Mesendoderm (in vitro differentiated cells): Measurements from ENCODE around the gene NAA30. TPM values are rescaled to one million over a fixed set of nuclear protein-coding genes. Genes with fewer than 3 reads are reported as not detected.
"Not testable (repeated sequence)": the region's sequence is repeated elsewhere in the genome, so short reads cannot be mapped to it uniquely, and the experiment has no call there.

Source experiments
- DNase-seq: peaks from one replicate; pipeline ENCODE4 v3.0.0; 2013
- H2AK5ac ChIP-seq: 2 replicates; pipeline ENCODE4 v1.6.1; 2013; ENCODE audit warnings: low read length, inconsistent platforms
- H2BK120ac ChIP-seq: 2 replicates; pipeline ENCODE4 v1.6.1; 2013; ENCODE audit warnings: low read depth, mild to moderate bottlenecking, low read length, moderate library complexity, mixed read lengths
- H2BK15ac ChIP-seq: replicated peaks from 2 replicates; pipeline ENCODE4 v1.6.1; 2013; ENCODE audit warnings: low read depth, mild to moderate bottlenecking, moderate library complexity
- H2BK5ac ChIP-seq: 2 replicates; pipeline ENCODE4 v1.6.1; 2013; ENCODE audit warnings: low read length, inconsistent platforms
- H3K18ac ChIP-seq: 2 replicates; pipeline ENCODE4 v1.6.1; 2013; ENCODE audit warnings: mild to moderate bottlenecking, low read length, mixed read lengths
- H3K23ac ChIP-seq: one replicate; pipeline ENCODE4 v1.6.1; 2013; ENCODE audit warnings: low read length
- H3K27ac ChIP-seq: 2 replicates; pipeline ENCODE4 v1.5.1; 2013; ENCODE audit warnings: low read depth, mild to moderate bottlenecking, inconsistent platforms, low read length, moderate library complexity
- H3K27me3 ChIP-seq: 2 replicates; pipeline ENCODE4 v1.6.1; 2013; ENCODE audit warnings: low read length, control low read depth, mild to moderate bottlenecking, inconsistent platforms; ENCODE audit not compliant: insufficient read depth, poor library complexity
- H3K36me3 ChIP-seq: 2 replicates; pipeline ENCODE4 v1.6.1; 2013; ENCODE audit warnings: low read length, inconsistent platforms; ENCODE audit not compliant: control insufficient read depth, insufficient read depth
- H3K4ac ChIP-seq: one replicate; pipeline ENCODE4 v1.6.1; 2013; ENCODE audit warnings: low read depth, mild to moderate bottlenecking, low read length, moderate library complexity
- H3K4me1 ChIP-seq: 2 replicates; pipeline ENCODE4 v1.6.1; 2013; ENCODE audit warnings: low read depth, low read length, inconsistent platforms; ENCODE audit not compliant: control insufficient read depth
- H3K4me2 ChIP-seq: 2 replicates; pipeline ENCODE4 v1.6.1; 2013; ENCODE audit warnings: low read length
- H3K4me3 ChIP-seq: 2 replicates; pipeline ENCODE4 v1.5.1; 2013; ENCODE audit warnings: mild to moderate bottlenecking, low read length
- H3K56ac ChIP-seq: one replicate; pipeline ENCODE4 v1.6.1; 2013; ENCODE audit warnings: low read length
- H3K79me1 ChIP-seq: 2 replicates; pipeline ENCODE4 v1.6.1; 2013; ENCODE audit warnings: low read length, inconsistent platforms
- H3K79me2 ChIP-seq: 2 replicates; pipeline ENCODE4 v1.6.1; 2013; ENCODE audit warnings: mild to moderate bottlenecking, low read length; ENCODE audit not compliant: control insufficient read depth, insufficient read depth
- H3K9ac ChIP-seq: 2 replicates; pipeline ENCODE4 v1.6.1; 2013; ENCODE audit warnings: low read length, inconsistent platforms
- H4K5ac ChIP-seq: one replicate; pipeline ENCODE4 v1.6.1; 2013; ENCODE audit warnings: low read length
- H4K8ac ChIP-seq: one replicate; pipeline ENCODE4 v1.6.1; 2013; ENCODE audit warnings: low read depth, mild to moderate bottlenecking, control low read depth, low read length, moderate library complexity
- WGBS: extraction: QIAGEN DNeasy Blood & Tissue Kit; methylation state at CpG from one replicate; pipeline ENCODE4 v1.1.7; 2013; ENCODE audit warnings: low lambda C conversion rate, missing lambda C conversion rate; ENCODE audit not compliant: insufficient coverage; ENCODE audit errors: extremely low coverage; 5-methylcytosine and 5-hydroxymethylcytosine counted together
- polyA plus RNA-seq, 2 experiments: library from polyadenylated mRNA; stranded (reverse); fragments of 200-250 nt; gene quantifications; one replicate each; pipeline ENCODE4 v1.2.3, GENCODE V29; 2013

Gene NAA30
- 17.5 TPM for polyA plus RNA-seq (2013, experiment 1 of 2)
- 16.6 TPM for polyA plus RNA-seq (2013, experiment 2 of 2)

GRCh38 chr14:57390037-57390805, at the start of gene NAA30:
TSS of gene NAA30 (plus strand) at chr14:57390586. CDS start at chr14:57390958, 372 bp downstream.
- Histone ChIP-seq H2AK5ac (no peak within 1 kb of the TSS), H3K56ac (peak within 1 kb of the TSS; percentile 96), H3K4ac (peak within 1 kb of the TSS; percentile 42), H2BK15ac (no peak within 1 kb of the TSS), H3K79me2 (peaks cover 20% of the 10 kb centered on the region), H4K8ac (peak within 1 kb of the TSS; percentile 7), H3K4me2 (peak within 1 kb of the TSS; percentile 76), H4K5ac (no peak within 1 kb of the TSS), H3K9ac (peak within 1 kb of the TSS; percentile 89), H3K4me3 (peak within 1 kb of the TSS; percentile 86), H3K27me3 (no peaks in the 10 kb centered on the region), H3K18ac (peak within 1 kb of the TSS; percentile 71), H3K36me3 (no peaks in the 10 kb centered on the region), H3K4me1 (peaks cover 6% of the 10 kb centered on the region), H3K79me1 (peaks cover 8% of the 10 kb centered on the region), H3K23ac (peak within 1 kb of the TSS; percentile 81), H3K27ac (peak within 1 kb of the TSS; percentile 38), H2BK120ac (no peak within 1 kb of the TSS), H2BK5ac (no peak within 1 kb of the TSS)
- WGBS, result no CpG with 5 or more reads among the region's 62 CpGs
- DNase-seq, result peak; percentile 98

- not testable (repeated sequence) for H3K4me3 ChIP-seq, H3K4me1 ChIP-seq
- DNase-seq, result peak; percentile 26
These were observed 46.7 kb upstream of the NAA30 start for GRCh38 chr14:57343545-57344297.

GRCh38 chr14:57345106-57345505, 45.3 kb upstream of the NAA30 start:
- no peak for DNase-seq
- H3K79me2 ChIP-seq, result no peaks in the 10 kb centered on the region
- no peak overlapping the region for H4K8ac ChIP-seq
- peaks cover 2% of the 10 kb centered on the region for H3K27me3 ChIP-seq
- H3K23ac ChIP-seq, result peak overlapping the region; percentile 9
- no peak overlapping the region for H3K4me3 ChIP-seq
- H3K9ac ChIP-seq, result no peak overlapping the region
- no peak overlapping the region for H2BK120ac ChIP-seq
- no peak overlapping the region for H3K4me2 ChIP-seq
- H2BK5ac ChIP-seq, result no peak overlapping the region
- WGBS, result no CpG with 5 or more reads among the region's 9 CpGs
- H3K36me3 ChIP-seq, result no peaks in the 10 kb centered on the region
- no peak overlapping the region for H3K18ac ChIP-seq
- H3K56ac ChIP-seq, result peak overlapping the region; percentile 5
- no peak overlapping the region for H4K5ac ChIP-seq
- H2BK15ac ChIP-seq, result no peak overlapping the region
- no peaks in the 10 kb centered on the region for H3K79me1 ChIP-seq
- H2AK5ac ChIP-seq, result no peak overlapping the region
- no peaks in the 10 kb centered on the region for H3K4me1 ChIP-seq
- H3K4ac ChIP-seq, result no peak overlapping the region
- H3K27ac ChIP-seq, result no peak overlapping the region

More at GRCh38 chr14:57343545-57344297, 46.7 kb upstream of the NAA30 start:
- not testable (repeated sequence) for H3K4ac ChIP-seq, H3K79me2 ChIP-seq, H3K18ac ChIP-seq, H3K79me1 ChIP-seq, H2BK15ac ChIP-seq, H3K9ac ChIP-seq, H3K27ac ChIP-seq, H4K5ac ChIP-seq, H3K23ac ChIP-seq, H3K27me3 ChIP-seq, H2BK120ac ChIP-seq, H4K8ac ChIP-seq, H3K4me2 ChIP-seq, H2BK5ac ChIP-seq, H3K36me3 ChIP-seq, H2AK5ac ChIP-seq
- H3K56ac ChIP-seq, result peak overlapping the region; percentile 34
- whole genome bisulfite sequencing, result no CpG with 5 or more reads among the region's 34 CpGs

- H3K4ac ChIP-seq, result no peak overlapping the region
- no peak overlapping the region for H2AK5ac ChIP-seq
- H2BK5ac ChIP-seq, result no peak overlapping the region
- H3K4me1 ChIP-seq, result no peaks in the 10 kb centered on the region
- H3K9ac ChIP-seq, result no peak overlapping the region
- no CpG with 5 or more reads among the region's 2 CpGs for WGBS
- no peak overlapping the region for H2BK15ac ChIP-seq
- H3K27ac ChIP-seq, result no peak overlapping the region
- H3K4me3 ChIP-seq, result no peak overlapping the region
- no peak overlapping the region for H2BK120ac ChIP-seq
- no peak overlapping the region for H3K18ac ChIP-seq
- H3K56ac ChIP-seq, result no peak overlapping the region
- DNase-seq, result no peak
- H3K79me2 ChIP-seq, result no peaks in the 10 kb centered on the region
- H3K27me3 ChIP-seq, result peaks cover 2% of the 10 kb centered on the region
- H3K36me3 ChIP-seq, result no peaks in the 10 kb centered on the region
- no peak overlapping the region for H3K23ac ChIP-seq
- H3K79me1 ChIP-seq, result no peaks in the 10 kb centered on the region
- H3K4me2 ChIP-seq, result no peak overlapping the region
- H4K8ac ChIP-seq, result no peak overlapping the region
- H4K5ac ChIP-seq, result no peak overlapping the region
These were observed 43.6 kb upstream of the NAA30 start for GRCh38 chr14:57346741-57347140.

- Histone ChIP-seq H2BK5ac (no peak overlapping the region), H3K4me3 (no peak overlapping the region), H3K79me1 (no peaks in the 10 kb centered on the region), H4K8ac (no peak overlapping the region), H3K27me3 (no peaks in the 10 kb centered on the region), H3K9ac (no peak overlapping the region), H3K4me1 (no peaks in the 10 kb centered on the region), H2AK5ac (no peak overlapping the region), H3K4ac (no peak overlapping the region), H2BK120ac (no peak overlapping the region), H3K4me2 (no peak overlapping the region), H4K5ac (no peak overlapping the region), H3K23ac (no peak overlapping the region), H3K18ac (no peak overlapping the region), H3K79me2 (no peaks in the 10 kb centered on the region), H3K56ac (no peak overlapping the region), H3K27ac (no peak overlapping the region), H3K36me3 (no peaks in the 10 kb centered on the region), H2BK15ac (no peak overlapping the region)
- no CpG with 5 or more reads among the region's 9 CpGs for WGBS
- DNase-seq, result no peak
These were observed 37.8 kb upstream of the NAA30 start for GRCh38 chr14:57352396-57353170.
